Measurements from ENCODE around the gene ZNF320. TPM values are rescaled to one million over a fixed set of nuclear protein-coding genes. Genes with fewer than 3 reads are reported as not detected.
"Not testable (repeated sequence)": the region's sequence is repeated elsewhere in the genome, so short reads cannot be mapped to it uniquely, and the experiment has no call there.

ZNF320 gene
- total RNA-seq, 2 experiments from 2014 or later = 8.0 to 16.1 TPM

GRCh38 chr19:52941941-52942385 is 44.5 kb upstream of the ZNF320 start:
- ChIA-PET POLR2A (no interaction called here), CTCF (ENCODE audit: unreplicated experiment) (no interaction called here)
- Histone ChIP-seq H3K9me3 (ENCODE audit: low read length) (no peaks in the 10 kb centered on the region), H4K20me1 (ENCODE audit: insufficient read depth, low read length) (no peaks in the 10 kb centered on the region), H2AFZ (ENCODE audit: low read length) (peak overlapping the region; percentile 97), H3K9me2 (ENCODE audit: insufficient read depth, low read length) (no peaks in the 10 kb centered on the region), H3K4me1 (ENCODE audit: insufficient read depth, low read length, poor library complexity, severe bottlenecking) (peaks cover 8% of the 10 kb centered on the region), H3K36me3 (ENCODE audit: insufficient read depth, low read length) (peaks cover 5% of the 10 kb centered on the region), H3K27ac (ENCODE audit: low read depth, low read length, poor library complexity, severe bottlenecking) (peak overlapping the region; percentile 50), H3K79me2 (ENCODE audit: insufficient read depth, low read depth, low read length) (peaks cover 24% of the 10 kb centered on the region; the same call in 1 of the 2 replicates), H3K4me3 (ENCODE audit: low read depth, low read length, poor library complexity, severe bottlenecking) (peak overlapping the region; percentile 97), H3K4me2 (ENCODE audit: low read length) (peak overlapping the region; percentile 99)
- intact Hi-C loops (cut with micrococcal nuclease; ENCODE audit: unreplicated experiment) = loop anchor here (1.0 kb wide), 1 partner anchor 20 kb away; the partner anchor contains the start of gene ZNF816
- BruUV-seq (replicated peaks) = TSS peak; percentile 89
- DNase-seq (ENCODE audit: low spot score) = peak; percentile 32
- TF ChIP-seq CTCF (conservative IDR thresholded peaks at IDR 0.05; ENCODE audit: low read length) = no peak
- no peak for TF ChIP-seq EZH2phosphoT487 (IDR thresholded peaks at IDR 0.05; ENCODE audit: borderline replicate concordance, low read depth, low read length)

- H3K4me1 ChIP-seq (ENCODE audit: insufficient read depth, low read length, poor library complexity, severe bottlenecking); CTCF ChIA-PET (ENCODE audit: unreplicated experiment); POLR2A ChIA-PET; H3K27ac ChIP-seq (ENCODE audit: low read depth, low read length, poor library complexity, severe bottlenecking); intact Hi-C loops (cut with micrococcal nuclease; ENCODE audit: unreplicated experiment); DNase-seq (ENCODE audit: low spot score); H3K36me3 ChIP-seq (ENCODE audit: insufficient read depth, low read length); H4K20me1 ChIP-seq (ENCODE audit: insufficient read depth, low read length); H3K9me3 ChIP-seq (ENCODE audit: low read length); H3K9me2 ChIP-seq (ENCODE audit: insufficient read depth, low read length); BruUV-seq (replicated peaks): not testable (repeated sequence)
- H3K4me2 ChIP-seq (ENCODE audit: low read length) = peak overlapping the region; percentile 99
- H2AFZ ChIP-seq (ENCODE audit: low read length) = peak overlapping the region; percentile 97; the same call in 1 of the 2 replicates
- H3K4me3 ChIP-seq (ENCODE audit: low read depth, low read length, poor library complexity, severe bottlenecking) = peak overlapping the region; percentile 97
- peaks cover 24% of the 10 kb centered on the region; the same call in 1 of the 2 replicates for H3K79me2 ChIP-seq (ENCODE audit: insufficient read depth, low read depth, low read length)
Measured at GRCh38 chr19:52941523-52941922, 44.1 kb upstream of the ZNF320 start.

GRCh38 chr19:52940905-52941304 is 43.5 kb upstream of the ZNF320 start:
- Histone ChIP-seq H3K36me3 (ENCODE audit: insufficient read depth, low read length) (peaks cover 14% of the 10 kb centered on the region), H3K4me3 (ENCODE audit: low read depth, low read length, poor library complexity, severe bottlenecking) (peak overlapping the region; percentile 97), H3K79me2 (ENCODE audit: insufficient read depth, low read depth, low read length) (peaks cover 24% of the 10 kb centered on the region; the same call in 1 of the 2 replicates), H3K4me2 (ENCODE audit: low read length) (peak overlapping the region; percentile 99; the same call in 1 of the 2 replicates)
- CTCF ChIA-PET (ENCODE audit: unreplicated experiment); H3K27ac ChIP-seq (ENCODE audit: low read depth, low read length, poor library complexity, severe bottlenecking); H3K9me2 ChIP-seq (ENCODE audit: insufficient read depth, low read length); BruUV-seq (replicated peaks); H2AFZ ChIP-seq (ENCODE audit: low read length); H3K4me1 ChIP-seq (ENCODE audit: insufficient read depth, low read length, poor library complexity, severe bottlenecking); DNase-seq (ENCODE audit: low spot score); H3K9me3 ChIP-seq (ENCODE audit: low read length); intact Hi-C loops (cut with micrococcal nuclease; ENCODE audit: unreplicated experiment); H4K20me1 ChIP-seq (ENCODE audit: insufficient read depth, low read length): not testable (repeated sequence)
- POLR2A ChIA-PET = interaction anchor here (0.6 kb wide), 1 partner anchor 40 kb away, joined by 3 read pairs; no protein-coding TSS in a partner anchor

- H2AFZ ChIP-seq (ENCODE audit: low read length) = no peak overlapping the region
- peaks cover 24% of the 10 kb centered on the region; the same call in 1 of the 2 replicates for H3K79me2 ChIP-seq (ENCODE audit: insufficient read depth, low read depth, low read length)
- peaks cover 25% of the 10 kb centered on the region for H3K36me3 ChIP-seq (ENCODE audit: insufficient read depth, low read length)
- H3K9me3 ChIP-seq (ENCODE audit: low read length) = no peaks in the 10 kb centered on the region
- no TSS peak for BruUV-seq (replicated peaks)
- ChIA-PET POLR2A (no interaction called here), CTCF (ENCODE audit: unreplicated experiment) (no interaction called here)
- intact Hi-C loops (cut with micrococcal nuclease; ENCODE audit: unreplicated experiment) = no loop called here
- no peaks in the 10 kb centered on the region for H4K20me1 ChIP-seq (ENCODE audit: insufficient read depth, low read length)
- no peaks in the 10 kb centered on the region for H3K9me2 ChIP-seq (ENCODE audit: insufficient read depth, low read length)
- 0 out of 2 replicates have a peak overlapping the region, but pooled peaks have one; percentile 12 for H3K4me2 ChIP-seq (ENCODE audit: low read length)
- no peak overlapping the region for H3K4me3 ChIP-seq (ENCODE audit: low read depth, low read length, poor library complexity, severe bottlenecking)
- no peak overlapping the region for H3K27ac ChIP-seq (ENCODE audit: low read depth, low read length, poor library complexity, severe bottlenecking)
- TF ChIP-seq CTCF (conservative IDR thresholded peaks at IDR 0.05; ENCODE audit: low read length) (no peak), EZH2phosphoT487 (IDR thresholded peaks at IDR 0.05; ENCODE audit: borderline replicate concordance, low read depth, low read length) (no peak)
- no peak for DNase-seq (ENCODE audit: low spot score)
- H3K4me1 ChIP-seq (ENCODE audit: insufficient read depth, low read length, poor library complexity, severe bottlenecking) = peaks cover 8% of the 10 kb centered on the region
Measured at GRCh38 chr19:52938761-52939160, 41.3 kb upstream of the ZNF320 start.

Data from OCI-LY7 (cell line).